Left ventricle myocardium inferior (tissue), 1 donor: Measurements from ENCODE around the gene FANCC. TPM values are rescaled to one million over a fixed set of nuclear protein-coding genes. Genes with fewer than 3 reads are reported as not detected.

Experiments used
- DNase-seq: peaks from one replicate; pipeline ENCODE4 v3.0.0-alpha.2; 2020
- H3K27ac ChIP-seq: fragments of 200-600 bp; replicated peaks from 2 replicates; pipeline ENCODE4 v1.8.0; 2021
- H3K27me3 ChIP-seq: fragments of 200-600 bp; 2 replicates; pipeline ENCODE4 v1.8.0; 2021; ENCODE audit warnings: low read depth
- H3K36me3 ChIP-seq: fragments of 200-600 bp; 2 replicates; pipeline ENCODE4 v1.8.0; 2021
- H3K4me1 ChIP-seq: fragments of 200-600 bp; 2 replicates; pipeline ENCODE4 v1.8.0; 2021
- H3K4me3 ChIP-seq: fragments of 200-600 bp; 2 replicates; pipeline ENCODE4 v1.8.0; 2021; ENCODE audit warnings: mild to moderate bottlenecking, moderate library complexity
- H3K9me3 ChIP-seq: fragments of 200-600 bp; replicated peaks from 2 replicates; pipeline ENCODE4 v1.8.0; 2021
- CTCF ChIP-seq: fragments of 200-600 bp; IDR thresholded peaks from 2 replicates; pipeline ENCODE4 v1.8.0; 2021; ENCODE audit warnings: antibody characterized with exemption, mild to moderate bottlenecking, borderline replicate concordance
- intact Hi-C: fragments of 100-400 bp; cut with micrococcal nuclease; formaldehyde crosslinking; loops from one replicate; pipeline ENCODE4 v1.11.0; 2022
- total RNA-seq: library from RNA; stranded (reverse); fragmentation: NEBNext Ultra II Directional; extraction: Animal tissue kit (Norgen Biotek cat#: 25700); gene quantifications from one replicate; pipeline ENCODE4 v1.2.1, GENCODE V29; 2021
- donor health status: DM: no; HTN: yes; CAD: no; lungs with severe emphysema.

FANCC gene
- total RNA-seq, 1 donor from 2014 or later: 4.1 TPM

- no peak overlapping the region for H3K27ac ChIP-seq
- H3K4me3 ChIP-seq: no peak overlapping the region
- no peaks in the 10 kb centered on the region for H3K36me3 ChIP-seq
- no peaks in the 10 kb centered on the region for H3K27me3 ChIP-seq
- intact Hi-C loops: no loop called here
- H3K9me3 ChIP-seq: no peaks in the 10 kb centered on the region
- no peak for TF ChIP-seq CTCF
- peaks cover 4% of the 10 kb centered on the region for H3K4me1 ChIP-seq
- DNase-seq: no peak
Measured at GRCh38 chr9:95134457-95134881, 183.0 kb downstream of the FANCC start.

- Histone ChIP-seq H3K9me3 (no peaks in the 10 kb centered on the region), H3K4me1 (peaks cover 4% of the 10 kb centered on the region), H3K36me3 (no peaks in the 10 kb centered on the region), H3K4me3 (no peak overlapping the region), H3K27me3 (no peaks in the 10 kb centered on the region), H3K27ac (no peak overlapping the region)
- no peak for DNase-seq
- TF ChIP-seq CTCF: no peak
- intact Hi-C loops: no loop called here
Measured at GRCh38 chr9:95133325-95133705, 184.2 kb downstream of the FANCC start.

GRCh38 chr9:95132366-95133324 lies 184.9 kb downstream of the FANCC start:
- peaks cover 7% of the 10 kb centered on the region for H3K4me1 ChIP-seq
- intact Hi-C loops: no loop called here
- H3K36me3 ChIP-seq: no peaks in the 10 kb centered on the region
- no peak overlapping the region for H3K27ac ChIP-seq
- no peak for TF ChIP-seq CTCF
- no peaks in the 10 kb centered on the region for H3K27me3 ChIP-seq
- no peaks in the 10 kb centered on the region for H3K9me3 ChIP-seq
- no peak for DNase-seq
- no peak overlapping the region for H3K4me3 ChIP-seq

GRCh38 chr9:95131023-95131943 lies 186.2 kb downstream of the FANCC start:
- intact Hi-C loops: no loop called here
- Histone ChIP-seq H3K36me3 (no peaks in the 10 kb centered on the region), H3K4me1 (peaks cover 18% of the 10 kb centered on the region), H3K9me3 (no peaks in the 10 kb centered on the region), H3K4me3 (no peak overlapping the region), H3K27me3 (no peaks in the 10 kb centered on the region), H3K27ac (no peak overlapping the region)
- DNase-seq: peak; percentile 48
- peak; percentile 90 for TF ChIP-seq CTCF

- Histone ChIP-seq H3K4me3 (no peak overlapping the region), H3K27ac (no peak overlapping the region), H3K9me3 (no peaks in the 10 kb centered on the region), H3K4me1 (peaks cover 18% of the 10 kb centered on the region), H3K27me3 (no peaks in the 10 kb centered on the region), H3K36me3 (no peaks in the 10 kb centered on the region)
- DNase-seq: no peak
- intact Hi-C loops: no loop called here
- no peak for TF ChIP-seq CTCF
Measured at GRCh38 chr9:95130484-95130883, 187.0 kb downstream of the FANCC start.
